RWPE2 (cell line): ENCODE measurements around the gene WDR48.

Experiments used
- ATAC-seq: fragments of 200-7000 bp; cut with Tn5 transposase; 3 replicates; pipeline ENCODE4 v1.9.1; 2021; ENCODE audit warnings: low read depth
- DNase-seq: peaks from one replicate; pipeline ENCODE4 v3.0.0-alpha.2; 2020; ENCODE audit warnings: low spot score
- H3K27ac ChIP-seq: fragments of 450-650 bp; 2 replicates; pipeline ENCODE4 v1.5.1; 2017; ENCODE audit warnings: mild to moderate bottlenecking; ENCODE audit not compliant: poor library complexity, severe bottlenecking
- H3K27me3 ChIP-seq: fragments of 250-450 bp; sonication (Bioruptor Pico); 2 replicates; pipeline ENCODE4 v1.5.1; 2021; ENCODE audit warnings: mild to moderate bottlenecking, moderate library complexity; ENCODE audit not compliant: insufficient read depth, poor library complexity, severe bottlenecking
- H3K36me3 ChIP-seq: fragments of 250-450 bp; sonication (Bioruptor Pico); 2 replicates; pipeline ENCODE4 v1.5.1; 2020; ENCODE audit warnings: low read depth, mild to moderate bottlenecking, moderate library complexity
- H3K4me1 ChIP-seq: fragments of 250-450 bp; sonication (Bioruptor Pico); 2 replicates; pipeline ENCODE4 v1.5.1; 2021; ENCODE audit warnings: mild to moderate bottlenecking, moderate library complexity; ENCODE audit not compliant: insufficient read depth, poor library complexity, severe bottlenecking
- H3K4me3 ChIP-seq: fragments of 250-450 bp; sonication (Bioruptor Pico); 2 replicates; pipeline ENCODE4 v1.5.1; 2021; ENCODE audit warnings: mild to moderate bottlenecking, moderate library complexity; ENCODE audit not compliant: severe bottlenecking
- H3K9me3 ChIP-seq: fragments of 250-450 bp; sonication (Bioruptor Pico); 2 replicates; pipeline ENCODE4 v1.5.1; 2021; ENCODE audit warnings: mild to moderate bottlenecking, moderate library complexity; ENCODE audit not compliant: severe bottlenecking
- CTCF ChIP-seq: fragments of 450-650 bp; IDR thresholded peaks from one replicate; pipeline ENCODE4 v1.5.1; 2017; ENCODE audit warnings: mild to moderate bottlenecking, moderate library complexity; ENCODE audit not compliant: poor library complexity, severe bottlenecking

Gene WDR48

GRCh38 chr3:39097716-39098472 is 46.1 kb downstream of the WDR48 start:
- no peak for TF ChIP-seq CTCF
- Histone ChIP-seq H3K9me3 (no peaks in the 10 kb centered on the region), H3K27me3 (no peaks in the 10 kb centered on the region), H3K27ac (no peak overlapping the region), H3K4me3 (no peak overlapping the region), H3K36me3 (peaks cover 62% of the 10 kb centered on the region), H3K4me1 (no peaks in the 10 kb centered on the region)
- ATAC-seq (no peak), DNase-seq (no peak)

- H3K9me3 ChIP-seq = no peaks in the 10 kb centered on the region
- peaks cover 55% of the 10 kb centered on the region for H3K36me3 ChIP-seq
- no peak overlapping the region for H3K27ac ChIP-seq
- DNase-seq (no peak), ATAC-seq (no peak)
- no peak overlapping the region for H3K4me3 ChIP-seq
- H3K4me1 ChIP-seq = no peaks in the 10 kb centered on the region
- no peak for TF ChIP-seq CTCF
- H3K27me3 ChIP-seq = no peaks in the 10 kb centered on the region
These were observed 46.7 kb downstream of the WDR48 start for GRCh38 chr3:39098473-39099000.

DNA sequence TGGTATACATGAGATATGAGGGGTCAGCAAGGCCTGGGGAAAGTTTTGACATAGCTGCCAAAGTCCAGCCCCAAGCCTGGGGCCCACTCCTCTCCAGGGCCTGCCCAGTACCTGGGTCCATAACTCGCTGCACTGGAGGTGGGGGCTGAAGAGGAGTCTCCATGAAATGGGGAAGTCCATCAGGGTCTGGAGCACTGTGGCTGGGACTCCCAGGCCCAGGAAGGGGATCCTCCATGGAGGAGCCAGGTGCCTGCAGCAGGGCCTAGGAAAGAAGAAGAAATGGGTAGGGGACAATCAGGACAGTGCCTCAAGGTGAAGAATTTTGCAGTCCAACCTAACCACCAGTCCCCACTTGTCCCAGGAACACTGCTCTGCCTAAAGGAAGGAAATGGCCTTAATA is 47.4 kb downstream of the WDR48 start:
- no peak for TF ChIP-seq CTCF
- DNase-seq = no peak
- Histone ChIP-seq H3K27ac (no peak overlapping the region), H3K27me3 (no peaks in the 10 kb centered on the region), H3K36me3 (peaks cover 48% of the 10 kb centered on the region), H3K4me1 (no peaks in the 10 kb centered on the region), H3K9me3 (no peaks in the 10 kb centered on the region), H3K4me3 (no peak overlapping the region)
- ATAC-seq = no peak

- no peak for TF ChIP-seq CTCF
- no peak for DNase-seq
- ATAC-seq = no peak
- H3K4me1 ChIP-seq = no peaks in the 10 kb centered on the region
- H3K4me3 ChIP-seq = no peak overlapping the region
- no peaks in the 10 kb centered on the region for H3K9me3 ChIP-seq
- H3K27me3 ChIP-seq = no peaks in the 10 kb centered on the region
- peaks cover 44% of the 10 kb centered on the region for H3K36me3 ChIP-seq
- H3K27ac ChIP-seq = no peak overlapping the region
These were observed 48.1 kb downstream of the WDR48 start for GRCh38 chr3:39099738-39100499.

- Histone ChIP-seq H3K27ac (no peak overlapping the region), H3K9me3 (no peaks in the 10 kb centered on the region), H3K27me3 (no peaks in the 10 kb centered on the region), H3K4me3 (no peak overlapping the region), H3K4me1 (peaks cover 2% of the 10 kb centered on the region), H3K36me3 (peaks cover 38% of the 10 kb centered on the region)
- TF ChIP-seq CTCF = no peak
- ATAC-seq (no peak), DNase-seq (no peak)
These were observed 48.7 kb downstream of the WDR48 start for GRCh38 chr3:39100500-39100886.
